Measurements from ENCODE around the gene TJP1. TPM values are rescaled to one million over a fixed set of nuclear protein-coding genes. Genes with fewer than 3 reads are reported as not detected.

Gene TJP1
- total and polyA plus RNA-seq, 2 donors (not counting 1 experiment from before 2014, with no cell fraction given): 0.10 TPM; not detected in 1

DNA sequence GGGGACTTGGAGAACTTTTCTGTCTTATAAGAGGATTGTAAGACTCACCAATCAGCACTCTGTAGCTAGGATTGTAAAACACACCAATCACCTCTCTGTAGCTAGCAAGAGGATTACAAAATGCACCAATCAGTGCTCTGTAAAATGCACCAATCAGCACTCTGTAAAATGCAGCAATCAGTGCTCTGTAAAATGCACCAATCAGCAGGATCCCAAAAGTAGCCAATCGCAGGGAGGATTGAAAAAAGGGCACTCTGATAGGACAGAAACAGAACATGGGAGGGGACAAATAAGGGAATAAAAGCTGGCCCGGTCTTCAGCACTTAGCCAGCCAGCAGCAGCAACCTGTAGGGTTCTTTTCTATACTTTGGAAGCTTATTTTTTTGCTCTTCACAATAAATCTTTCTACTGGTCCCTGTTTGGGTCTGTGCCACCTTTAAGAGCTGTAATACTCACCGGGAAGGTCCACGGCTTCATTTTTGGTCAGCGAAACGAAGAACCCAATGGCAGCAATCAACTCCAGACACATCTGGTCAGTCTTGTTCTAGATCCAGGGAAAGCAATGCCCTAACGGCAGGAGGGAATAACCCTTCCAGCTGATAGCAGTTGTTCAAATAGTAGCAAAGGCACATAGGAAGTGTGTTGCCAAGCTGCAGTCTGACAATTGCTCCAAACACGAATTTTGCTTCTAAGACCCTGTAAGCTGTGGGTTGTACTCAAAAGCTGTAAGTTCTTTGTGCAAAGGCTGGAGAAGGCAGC lies 135.6 kb downstream of the TJP1 start:
- Histone ChIP-seq H3K9ac (ENCODE audit: low read length) (no peak overlapping the region), H3K4me1 (ENCODE audit: control insufficient read depth in 2 of 2, insufficient read depth in 2 of 2, low read length in 2 of 2) (no peaks in the 10 kb centered on the region), H3K36me3 (replicated peaks in 1 of 2; ENCODE audit: control extremely low read depth in 1 of 2, control insufficient read depth in 1 of 2, extremely low read depth in 1 of 2, insufficient read depth in 2 of 2, low read length in 1 of 2) (no peaks in the 10 kb centered on the region), H4K20me1 (ENCODE audit: control insufficient read depth, insufficient read depth, low read length, poor library complexity, severe bottlenecking) (no peaks in the 10 kb centered on the region), H3K79me2 (ENCODE audit: control insufficient read depth, insufficient read depth, low read length) (no peaks in the 10 kb centered on the region), H3K4me2 (replicated peaks; ENCODE audit: low read depth, low read length, poor library complexity, severe bottlenecking) (no peak overlapping the region), H2AFZ (ENCODE audit: insufficient read depth, low read depth, low read length, poor library complexity, severe bottlenecking) (no peak overlapping the region), H3K4me3 (ENCODE audit: control extremely low read depth in 1 of 5, extremely low read depth in 1 of 5, insufficient read depth in 1 of 5, low read depth in 2 of 5, low read length in 4 of 5) (no peak overlapping the region), H3K27me3 (replicated peaks in 1 of 4; ENCODE audit: control extremely low read depth in 1 of 4, control insufficient read depth in 3 of 4, insufficient read depth in 4 of 4, low read length in 3 of 4) (no peaks in the 10 kb centered on the region), H3K9me3 (ENCODE audit: control extremely low read depth in 1 of 3, control insufficient read depth in 2 of 3, insufficient read depth in 1 of 3, low read length in 2 of 3) (peaks cover 0 to 31% (median 0%) of the 10 kb centered on the region in 3 donors), H3K27ac (ENCODE audit: low read length in 2 of 2) (no peak overlapping the region)
- ATAC-seq (ENCODE audit: low read depth) (no peak), DNase-seq (no peak)
- POLR2A ChIA-PET: no interaction called here
- Mint-ChIP-seq H3K27me3 (peaks cover 4% of the 10 kb centered on the region), H3K4me1 (no peaks in the 10 kb centered on the region), H3K27ac (no peak overlapping the region), H3K4me3 (no peak overlapping the region), H3K9me3 (ENCODE audit: insufficient read depth) (peaks cover 2% of the 10 kb centered on the region)
- TF ChIP-seq EZH2 (IDR thresholded peaks at IDR 0.05; ENCODE audit: borderline replicate concordance, insufficient read depth, low read depth, low read length, poor library complexity, severe bottlenecking): no peak
- TF ChIP-seq, protein P1, sequence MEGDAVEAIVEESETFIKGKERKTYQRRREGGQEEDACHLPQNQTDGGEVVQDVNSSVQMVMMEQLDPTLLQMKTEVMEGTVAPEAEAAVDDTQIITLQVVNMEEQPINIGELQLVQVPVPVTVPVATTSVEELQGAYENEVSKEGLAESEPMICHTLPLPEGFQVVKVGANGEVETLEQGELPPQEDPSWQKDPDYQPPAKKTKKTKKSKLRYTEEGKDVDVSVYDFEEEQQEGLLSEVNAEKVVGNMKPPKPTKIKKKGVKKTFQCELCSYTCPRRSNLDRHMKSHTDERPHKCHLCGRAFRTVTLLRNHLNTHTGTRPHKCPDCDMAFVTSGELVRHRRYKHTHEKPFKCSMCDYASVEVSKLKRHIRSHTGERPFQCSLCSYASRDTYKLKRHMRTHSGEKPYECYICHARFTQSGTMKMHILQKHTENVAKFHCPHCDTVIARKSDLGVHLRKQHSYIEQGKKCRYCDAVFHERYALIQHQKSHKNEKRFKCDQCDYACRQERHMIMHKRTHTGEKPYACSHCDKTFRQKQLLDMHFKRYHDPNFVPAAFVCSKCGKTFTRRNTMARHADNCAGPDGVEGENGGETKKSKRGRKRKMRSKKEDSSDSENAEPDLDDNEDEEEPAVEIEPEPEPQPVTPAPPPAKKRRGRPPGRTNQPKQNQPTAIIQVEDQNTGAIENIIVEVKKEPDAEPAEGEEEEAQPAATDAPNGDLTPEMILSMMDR (IDR thresholded peaks at IDR 0.05): no peak
- intact Hi-C loops (cut with micrococcal nuclease): no loop called here
- CTCF ChIA-PET: no interaction called here
- WGBS (ENCODE audit: insufficient coverage): 85% methylated on average over 7 of the region's 8 CpGs

DNA sequence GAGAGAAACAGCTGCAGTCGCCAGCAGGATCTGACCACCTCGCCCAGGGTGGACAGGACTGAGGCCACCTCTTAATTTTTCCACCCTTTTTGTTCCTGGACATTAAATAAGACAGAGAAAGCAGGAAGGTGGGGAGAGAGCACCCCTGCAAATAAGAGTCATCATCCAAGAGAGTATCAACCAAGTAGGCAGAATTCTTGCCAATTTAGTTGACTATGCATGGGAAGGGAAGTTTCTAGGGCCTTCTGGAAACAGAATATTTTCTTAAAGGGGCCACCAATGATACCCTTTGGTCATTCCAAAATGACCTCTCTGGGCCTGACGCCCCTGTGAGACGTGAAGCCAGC lies 136.2 kb downstream of the TJP1 start:
- H3K4me2 ChIP-seq (replicated peaks; ENCODE audit: low read depth, low read length, poor library complexity, severe bottlenecking): no peak overlapping the region
- Mint-ChIP-seq H3K4me3 (no peak overlapping the region), H3K9me3 (ENCODE audit: insufficient read depth) (peaks cover 2% of the 10 kb centered on the region), H3K27me3 (peaks cover 4% of the 10 kb centered on the region), H3K4me1 (no peaks in the 10 kb centered on the region), H3K27ac (no peak overlapping the region)
- H3K36me3 ChIP-seq (replicated peaks in 1 of 2; ENCODE audit: control extremely low read depth in 1 of 2, control insufficient read depth in 1 of 2, extremely low read depth in 1 of 2, insufficient read depth in 2 of 2, low read length in 1 of 2): no peaks in the 10 kb centered on the region
- H2AFZ ChIP-seq (ENCODE audit: insufficient read depth, low read depth, low read length, poor library complexity, severe bottlenecking): no peak overlapping the region
- H3K4me1 ChIP-seq (ENCODE audit: control insufficient read depth in 2 of 2, insufficient read depth in 2 of 2, low read length in 2 of 2): no peaks in the 10 kb centered on the region
- no peak for TF ChIP-seq EZH2 (IDR thresholded peaks at IDR 0.05; ENCODE audit: borderline replicate concordance, insufficient read depth, low read depth, low read length, poor library complexity, severe bottlenecking)
- TF ChIP-seq, protein P1 (IDR thresholded peaks at IDR 0.05): no peak
- H3K9ac ChIP-seq (ENCODE audit: low read length): no peak overlapping the region
- ChIA-PET CTCF (no interaction called here), POLR2A (no interaction called here)
- H3K9me3 ChIP-seq (ENCODE audit: control extremely low read depth in 1 of 3, control insufficient read depth in 2 of 3, insufficient read depth in 1 of 3, low read length in 2 of 3): peaks cover 0 to 31% (median 0%) of the 10 kb centered on the region in 3 donors
- intact Hi-C loops (cut with micrococcal nuclease): no loop called here
- no peaks in the 10 kb centered on the region for H4K20me1 ChIP-seq (ENCODE audit: control insufficient read depth, insufficient read depth, low read length, poor library complexity, severe bottlenecking)
- ATAC-seq (ENCODE audit: low read depth): no peak
- no peak overlapping the region for H3K27ac ChIP-seq (ENCODE audit: low read length in 2 of 2)
- DNase-seq: no peak
- H3K4me3 ChIP-seq (ENCODE audit: control extremely low read depth in 1 of 5, extremely low read depth in 1 of 5, insufficient read depth in 1 of 5, low read depth in 2 of 5, low read length in 4 of 5): no peak overlapping the region
- no peaks in the 10 kb centered on the region for H3K79me2 ChIP-seq (ENCODE audit: control insufficient read depth, insufficient read depth, low read length)
- no peaks in the 10 kb centered on the region for H3K27me3 ChIP-seq (replicated peaks in 1 of 4; ENCODE audit: control extremely low read depth in 1 of 4, control insufficient read depth in 3 of 4, insufficient read depth in 4 of 4, low read length in 3 of 4)
- WGBS (ENCODE audit: insufficient coverage): no CpG with 5 or more reads among the region's 4 CpGs

Data from B cell (primary cell).